Psoas muscle (tissue), 8 donors: ENCODE data around the gene PFKL. TPM values are rescaled to one million over a fixed set of nuclear protein-coding genes. Genes with fewer than 3 reads are reported as not detected.
"Not testable (repeated sequence)": the region's sequence is repeated elsewhere in the genome, so short reads cannot be mapped to it uniquely, and the experiment has no call there.

Experiments
- ATAC-seq, 4 donors: fragments of 200-7000 bp; cut with Tn5 transposase; one replicate each; pipeline ENCODE4 v1.9.1; 2020; ENCODE audit warnings: moderate library complexity in 3 of 4, mild to moderate bottlenecking in 2 of 4
- DNase-seq, 2 donors: peaks; one replicate each; pipeline ENCODE4 v3.0.0-alpha.2; 2020
- H3K27ac ChIP-seq: fragments of 200-600 bp; one replicate; pipeline ENCODE4 v1.8.0; 2022
- H3K27me3 ChIP-seq, 3 donors: fragments of 200-600 bp in 1 of 3; one replicate each; pipeline versions ENCODE4 v1.6.1 to v1.8.0; 2013 to 2022; ENCODE audit warnings: low read length in 2 of 3, mild to moderate bottlenecking in 2 of 3, moderate library complexity in 1 of 3; ENCODE audit not compliant: insufficient read depth in 3 of 3
- H3K36me3 ChIP-seq, 2 donors: fragments of 200-600 bp in 1 of 2; one replicate each; pipeline versions ENCODE4 v1.6.1 to v1.8.0; 2013 to 2022; ENCODE audit warnings: low read depth in 1 of 2, mild to moderate bottlenecking in 1 of 2, moderate library complexity in 1 of 2; ENCODE audit not compliant: insufficient read depth in 1 of 2
- H3K4me1 ChIP-seq: fragments of 200-600 bp; one replicate; pipeline ENCODE4 v1.8.0; 2022
- H3K4me3 ChIP-seq: fragments of 200-600 bp; one replicate; pipeline ENCODE4 v1.8.0; 2022; ENCODE audit warnings: mild to moderate bottlenecking
- H3K9me3 ChIP-seq: fragments of 200-600 bp; one replicate; pipeline ENCODE4 v1.8.0; 2022
- CTCF ChIP-seq: fragments of 200-600 bp; IDR thresholded peaks from one replicate; pipeline ENCODE4 v1.8.0; 2022; ENCODE audit warnings: antibody characterized with exemption
- WGBS, 3 donors: extraction: QIAGEN DNeasy Blood & Tissue Kit; methylation state at CpG; one replicate each; pipeline versions ENCODE4 v1.1.6 to v1.1.7; 2013; 5-methylcytosine and 5-hydroxymethylcytosine counted together
- intact Hi-C, 2 donors: fragments of 100-400 bp; cut with DNase I; formaldehyde crosslinking; loops; one replicate each; pipeline versions ENCODE4 v1.11.0 to v1.14.2; 2022
- polyA plus RNA-seq, 3 donors: library from polyadenylated mRNA; stranded (reverse); fragments of 200-250 nt; gene quantifications; one replicate each; pipeline ENCODE4 v1.2.3, GENCODE V29; 2013
- total RNA-seq, 4 donors: library from RNA; stranded (reverse); fragmentation: NEBNext Ultra II Directional in 2 of 4; extraction: Animal tissue kit (Norgen Biotek cat#: 25700) in 2 of 4; gene quantifications; one replicate each; pipeline versions ENCODE4 v1.2.1 to v1.2.4, GENCODE V29; 2021 to 2023
- donor health status: healthy with polysubstance abuse.
- donor health status: DM: no; HTN: no; CAD: no; lungs with moderate emphysema.
- donor health status: Bipolar disorder and iron deficiency.
- donor health status: healthy.
- donor health status: DM: yes; HTN: yes; CAD: no.
- donor health status: DM: no; HTN: no; CAD: no.
- donor health status: DM: no; HTN: no; CAD: no.
- donor health status: DM: yes; HTN: yes; CAD: no.

Gene PFKL
- total and polyA plus RNA-seq, 7 donors, result 9.2 to 33.6 (median 21.2) TPM

- H3K36me3 ChIP-seq, result no peaks in the 10 kb centered on the region
- intact Hi-C loops, result loop anchor here in 1 of 2 donors (5.0 kb wide), 1 partner anchor 37 kb away; the partner anchor contains the start of gene CFAP410
- peak overlapping the region; percentile 76 for H3K4me3 ChIP-seq
- DNase-seq (peak; percentile 78 to 81), ATAC-seq (peak; percentile 36 to 43 (median 36))
- 7 to 24% (median 7%) methylated on average over 35 to 67 of the region's 67 CpGs for WGBS, 3 donors
- H3K4me1 ChIP-seq, result peaks cover 32% of the 10 kb centered on the region
- peaks cover 0 to 11% (median 4%) of the 10 kb centered on the region in 3 donors for H3K27me3 ChIP-seq
- peak overlapping the region; percentile 76 for H3K27ac ChIP-seq
- no peak for TF ChIP-seq CTCF
- H3K9me3 ChIP-seq, result no peaks in the 10 kb centered on the region
These were observed 558 bp downstream of the PFKL start for GRCh38 chr21:44300262-44300959.

GRCh38 chr21:44301141-44301540, 1.3 kb downstream of the PFKL start:
- TF ChIP-seq CTCF, result no peak
- H3K4me3 ChIP-seq, result peak overlapping the region; percentile 76
- WGBS, 3 donors, result 72 to 76% (median 75%) methylated on average over 13 of the region's 13 CpGs
- intact Hi-C loops, result loop anchor here in 1 of 2 donors (5.0 kb wide), 1 partner anchor 36 kb away; the partner anchor contains the start of gene CFAP410
- no peaks in the 10 kb centered on the region for H3K9me3 ChIP-seq
- H3K4me1 ChIP-seq, result peaks cover 32% of the 10 kb centered on the region
- peak overlapping the region; percentile 76 for H3K27ac ChIP-seq
- no peak for DNase-seq
- no peak for ATAC-seq
- no peaks in the 10 kb centered on the region for H3K36me3 ChIP-seq
- H3K27me3 ChIP-seq, result peaks cover 0 to 11% (median 4%) of the 10 kb centered on the region in 3 donors

DNA sequence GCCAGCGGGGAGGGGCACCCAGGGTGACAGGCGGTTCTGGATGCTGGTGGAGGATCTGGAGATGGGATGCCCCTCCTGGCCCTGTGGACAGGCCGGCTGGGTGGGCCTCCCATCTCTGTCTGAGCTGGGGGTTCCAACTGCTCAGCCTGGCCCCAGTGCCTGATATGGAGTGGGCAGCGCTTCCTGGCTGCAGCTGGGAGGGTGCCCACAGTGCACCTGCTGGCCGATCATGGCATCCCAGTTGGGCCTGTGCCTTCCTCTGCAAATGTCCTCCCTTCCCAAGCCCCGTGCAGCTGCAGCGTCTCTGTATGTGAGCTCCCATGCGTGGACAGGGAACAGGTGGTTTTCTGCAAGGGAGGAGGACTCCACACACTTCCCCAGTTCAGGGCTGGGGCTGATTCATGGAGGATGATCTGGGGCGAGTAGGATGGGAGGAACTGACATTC, 2.1 kb downstream of the PFKL start:
- intact Hi-C loops, result loop anchor here in 1 of 2 donors (5.0 kb wide), 1 partner anchor 35 kb away; the partner anchor contains the start of gene CFAP410
- WGBS, 3 donors, result 29 to 40% (median 33%) methylated on average over 9 of the region's 9 CpGs
- H3K27me3 ChIP-seq, result peaks cover 0 to 7% (median 4%) of the 10 kb centered on the region in 3 donors
- TF ChIP-seq CTCF, result peak; percentile 7
- DNase-seq (no peak), ATAC-seq (peak in 3 of 4 donors; percentile 36 to 66 (median 46))
- H3K36me3 ChIP-seq, result no peaks in the 10 kb centered on the region
- H3K4me1 ChIP-seq, result peaks cover 32% of the 10 kb centered on the region
- no peaks in the 10 kb centered on the region for H3K9me3 ChIP-seq
- peak overlapping the region; percentile 76 for H3K27ac ChIP-seq
- H3K4me3 ChIP-seq, result no peak overlapping the region

DNA sequence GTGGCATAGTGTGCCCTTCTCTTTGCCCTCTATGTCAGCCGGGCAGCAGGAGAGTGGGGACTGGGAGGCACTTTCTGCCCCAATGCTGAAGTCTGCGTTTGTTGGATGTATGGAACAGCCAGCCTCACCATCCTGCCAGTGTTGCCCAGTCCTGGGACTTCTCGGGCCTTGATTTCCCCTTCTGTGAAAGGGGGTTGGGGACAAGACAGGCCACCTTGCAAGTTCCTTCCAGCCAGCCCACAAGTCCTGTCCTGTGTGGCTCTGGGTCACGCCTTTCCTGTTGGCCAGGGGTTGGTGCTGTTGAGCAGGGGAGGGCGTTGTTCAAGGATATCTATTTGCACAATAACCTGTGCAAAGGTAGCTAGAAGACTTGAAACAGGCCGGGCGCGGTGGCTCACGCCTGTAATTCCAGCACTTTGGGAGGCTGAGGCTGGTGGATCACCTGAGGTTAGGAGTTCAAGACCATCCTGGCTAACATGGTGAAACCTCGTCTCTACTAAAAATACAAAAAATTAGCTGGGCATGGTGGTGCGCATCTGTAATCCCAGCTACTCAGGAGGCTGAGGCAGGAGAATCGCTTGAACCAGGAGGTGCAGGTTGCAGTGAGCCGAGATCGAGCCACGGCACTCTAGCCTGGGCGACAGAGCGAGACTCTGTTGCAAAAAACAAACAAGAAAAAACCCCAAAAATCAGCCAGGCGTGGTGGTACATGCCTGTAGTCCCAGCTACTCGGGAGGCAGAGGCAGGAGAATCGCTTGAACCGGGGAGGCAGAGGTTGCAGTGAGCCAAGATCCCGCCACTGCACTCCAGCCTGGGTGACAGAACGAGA, 2.9 kb downstream of the PFKL start:
- H3K9me3 ChIP-seq, DNase-seq, H3K27ac ChIP-seq, H3K4me3 ChIP-seq, H3K27me3 ChIP-seq, H3K36me3 ChIP-seq, ATAC-seq: not testable (repeated sequence)
- intact Hi-C loops, result loop anchor here in 1 of 2 donors (5.0 kb wide), 1 partner anchor 35 kb away; the partner anchor contains the start of gene CFAP410
- 89 to 92% (median 90%) methylated on average over 22 to 23 of the region's 23 CpGs for WGBS, 3 donors
- H3K4me1 ChIP-seq, result peaks cover 28% of the 10 kb centered on the region
